Upper lobe of left lung (tissue), 4 donors: ENCODE results near the gene MACROD2.

Source experiments
- POLR2A ChIP-seq, 4 donors: fragments of 450-650 bp; IDR thresholded peaks; one replicate each; pipeline ENCODE4 v1.5.1; 2016 to 2017; ENCODE audit warnings: antibody characterized with exemption in 4 of 4, mild to moderate bottlenecking in 2 of 4
- TF ChIP-seq, protein P1 (sequence below), 6 experiments: fragments of 450-650 bp in 4 of 6; fragments of 200-600 bp in 2 of 6; sonication (generic) in 2 of 6; IDR thresholded peaks; one replicate each; pipeline ENCODE4 v1.5.1; 2016 to 2019; ENCODE audit warnings: antibody characterized with exemption in 6 of 6

DNA sequence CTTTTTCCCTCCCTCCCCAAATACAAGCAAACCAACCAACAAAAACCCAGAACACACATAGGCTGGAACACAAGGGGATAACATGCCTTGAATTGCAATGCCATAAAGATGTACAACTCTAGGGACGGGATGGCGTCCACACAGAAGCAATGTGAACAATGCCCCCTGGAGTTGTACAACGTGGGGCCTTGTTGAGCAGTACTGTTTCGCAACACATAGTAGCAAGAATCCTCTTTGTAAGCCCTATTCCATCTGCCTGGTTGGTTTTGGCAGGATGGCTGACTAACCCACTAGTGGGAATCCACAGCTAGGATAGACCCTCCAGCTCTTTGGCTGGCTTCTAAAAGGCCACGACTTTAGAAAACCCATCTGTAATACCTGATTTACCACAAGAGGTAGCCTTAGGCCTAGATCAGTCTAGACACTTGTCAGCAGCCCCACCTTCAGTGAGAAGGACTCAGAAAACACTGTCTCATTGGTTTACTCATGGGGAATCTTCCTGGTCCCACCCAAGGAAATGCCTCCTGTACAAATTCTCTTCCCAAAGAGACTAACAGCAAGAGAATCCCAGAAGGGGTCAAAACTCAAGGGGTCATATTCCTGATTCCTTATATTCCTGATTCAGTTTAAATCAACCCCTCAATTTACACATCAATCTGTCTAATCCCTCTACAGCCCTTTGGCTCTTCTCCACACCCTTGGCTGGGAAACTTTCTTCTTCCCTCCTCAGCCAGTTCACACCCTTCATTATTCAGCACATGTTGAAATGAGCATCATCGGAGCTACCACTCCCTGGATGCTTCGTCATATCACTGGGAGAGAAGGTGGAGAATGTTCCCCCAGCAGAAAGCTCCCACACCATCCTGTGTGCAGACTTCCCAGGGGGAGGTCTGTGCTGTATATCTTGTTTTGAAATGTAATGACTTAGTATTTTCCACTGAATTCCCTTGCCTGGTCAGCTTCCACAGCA lies 964.5 kb downstream of the MACROD2 start:
- TF ChIP-seq POLR2A (IDR thresholded peaks at IDR 0.05): no peak
- TF ChIP-seq, protein P1, sequence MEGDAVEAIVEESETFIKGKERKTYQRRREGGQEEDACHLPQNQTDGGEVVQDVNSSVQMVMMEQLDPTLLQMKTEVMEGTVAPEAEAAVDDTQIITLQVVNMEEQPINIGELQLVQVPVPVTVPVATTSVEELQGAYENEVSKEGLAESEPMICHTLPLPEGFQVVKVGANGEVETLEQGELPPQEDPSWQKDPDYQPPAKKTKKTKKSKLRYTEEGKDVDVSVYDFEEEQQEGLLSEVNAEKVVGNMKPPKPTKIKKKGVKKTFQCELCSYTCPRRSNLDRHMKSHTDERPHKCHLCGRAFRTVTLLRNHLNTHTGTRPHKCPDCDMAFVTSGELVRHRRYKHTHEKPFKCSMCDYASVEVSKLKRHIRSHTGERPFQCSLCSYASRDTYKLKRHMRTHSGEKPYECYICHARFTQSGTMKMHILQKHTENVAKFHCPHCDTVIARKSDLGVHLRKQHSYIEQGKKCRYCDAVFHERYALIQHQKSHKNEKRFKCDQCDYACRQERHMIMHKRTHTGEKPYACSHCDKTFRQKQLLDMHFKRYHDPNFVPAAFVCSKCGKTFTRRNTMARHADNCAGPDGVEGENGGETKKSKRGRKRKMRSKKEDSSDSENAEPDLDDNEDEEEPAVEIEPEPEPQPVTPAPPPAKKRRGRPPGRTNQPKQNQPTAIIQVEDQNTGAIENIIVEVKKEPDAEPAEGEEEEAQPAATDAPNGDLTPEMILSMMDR (IDR thresholded peaks at IDR 0.05): no peak
